NCI-H460 (cell line): ENCODE results near the gene LARP1. TPM values are rescaled to one million over a fixed set of nuclear protein-coding genes. Genes with fewer than 3 reads are reported as not detected.
"Not testable (repeated sequence)": the region's sequence is repeated elsewhere in the genome, so short reads cannot be mapped to it uniquely, and the experiment has no call there.

ENCODE experiments used
- DNase-seq: peaks from one replicate; pipeline ENCODE4 v3.0.0-alpha.2; 2016; ENCODE audit warnings: low read depth; ENCODE audit errors: extremely low read depth
- total RNA-seq: library from RNA; depleted of rRNA; stranded (reverse); fragments of >200 nt; shearing (Covaris generic); gene quantifications from 2 replicates; pipeline ENCODE4 v1.2.3, GENCODE V29; 2014

LARP1 gene
- total RNA-seq, 1 experiment from 2014 or later, result 79.8 TPM

- DNase-seq, result no peak
These were observed 20.6 kb upstream of the LARP1 start for GRCh38 chr5:154734370-154735248.

GRCh38 chr5:154735362-154735761 is 19.8 kb upstream of the LARP1 start:
- not testable (repeated sequence) for DNase-seq

- DNase-seq, result not testable (repeated sequence)
These were observed 18.8 kb upstream of the LARP1 start for GRCh38 chr5:154736372-154736771.

GRCh38 chr5:154737667-154738320 is 17.4 kb upstream of the LARP1 start:
- no peak for DNase-seq

- DNase-seq, result no peak
These were observed 14.7 kb upstream of the LARP1 start for GRCh38 chr5:154740483-154740882.

- DNase-seq, result no peak
These were observed 14.2 kb upstream of the LARP1 start for GRCh38 chr5:154740957-154741356.

- no peak for DNase-seq
These were observed 13.8 kb upstream of the LARP1 start for GRCh38 chr5:154741415-154741814.

GRCh38 chr5:154743812-154744211 is 11.4 kb upstream of the LARP1 start:
- DNase-seq, result no peak

GRCh38 chr5:154745349-154745748 is 9.8 kb upstream of the LARP1 start:
- no peak for DNase-seq

- no peak for DNase-seq
These were observed 5.7 kb upstream of the LARP1 start for GRCh38 chr5:154749491-154749890.

GRCh38 chr5:154750641-154751040 is 4.5 kb upstream of the LARP1 start:
- DNase-seq, result not testable (repeated sequence)

- no peak for DNase-seq
These were observed 3.3 kb upstream of the LARP1 start for GRCh38 chr5:154751854-154752253.

- no peak for DNase-seq
These were observed 1.4 kb upstream of the LARP1 start for GRCh38 chr5:154753792-154754191.

GRCh38 chr5:154754460-154755360 is 467 bp upstream of the LARP1 start:
- peak; percentile 99 for DNase-seq

- DNase-seq, result no peak
These were observed 1.1 kb downstream of the LARP1 start for GRCh38 chr5:154756009-154756867.

GRCh38 chr5:154756868-154757813 is 2.0 kb downstream of the LARP1 start:
- DNase-seq, result no peak

GRCh38 chr5:154757814-154758406 is 2.7 kb downstream of the LARP1 start:
- no peak for DNase-seq

GRCh38 chr5:154758493-154758892 is 3.3 kb downstream of the LARP1 start:
- no peak for DNase-seq
